ENCODE data around the gene IGF2BP2.
"Not testable (repeated sequence)": the region's sequence is repeated elsewhere in the genome, so short reads cannot be mapped to it uniquely, and the experiment has no call there.

IGF2BP2 gene

GRCh38 chr3:185825006-185825638 lies at the start of gene IGF2BP2:
TSS of gene IGF2BP2 (minus strand) at chr3:185825042. CDS start at chr3:185824960, 82 bp downstream.
- no peak for DNase-seq

- DNase-seq: no peak
Measured at GRCh38 chr3:185874119-185874518, 49.3 kb upstream of the IGF2BP2 start.

GRCh38 chr3:185867650-185868049 lies 42.8 kb upstream of the IGF2BP2 start:
- DNase-seq: no peak

- DNase-seq: no peak
Measured at GRCh38 chr3:185866995-185867394, 42.2 kb upstream of the IGF2BP2 start.

- DNase-seq: no peak
Measured at GRCh38 chr3:185866555-185866954, 41.7 kb upstream of the IGF2BP2 start.

GRCh38 chr3:185865247-185865646 lies 40.4 kb upstream of the IGF2BP2 start:
- no peak for DNase-seq

GRCh38 chr3:185864767-185865166 lies 39.9 kb upstream of the IGF2BP2 start:
- no peak for DNase-seq

- no peak for DNase-seq
Measured at GRCh38 chr3:185862920-185863319, 38.1 kb upstream of the IGF2BP2 start.

- DNase-seq: no peak
Measured at GRCh38 chr3:185859294-185859972, 34.6 kb upstream of the IGF2BP2 start.

GRCh38 chr3:185858502-185859225 lies 33.8 kb upstream of the IGF2BP2 start:
- no peak for DNase-seq

- DNase-seq: no peak
Measured at GRCh38 chr3:185857208-185857607, 32.4 kb upstream of the IGF2BP2 start.

GRCh38 chr3:185856652-185857051 lies 31.8 kb upstream of the IGF2BP2 start:
- DNase-seq: no peak

GRCh38 chr3:185853771-185854170 lies 28.9 kb upstream of the IGF2BP2 start:
- not testable (repeated sequence) for DNase-seq

- no peak for DNase-seq
Measured at GRCh38 chr3:185852635-185853034, 27.8 kb upstream of the IGF2BP2 start.

GRCh38 chr3:185851959-185852358 lies 27.1 kb upstream of the IGF2BP2 start:
- DNase-seq: no peak

GRCh38 chr3:185851046-185851445 lies 26.2 kb upstream of the IGF2BP2 start:
- no peak for DNase-seq

- no peak for DNase-seq
Measured at GRCh38 chr3:185847506-185847905, 22.7 kb upstream of the IGF2BP2 start.

- DNase-seq: no peak
Measured at GRCh38 chr3:185846037-185846436, 21.2 kb upstream of the IGF2BP2 start.

GRCh38 chr3:185844051-185844450 lies 19.2 kb upstream of the IGF2BP2 start:
- no peak for DNase-seq

- DNase-seq: no peak
Measured at GRCh38 chr3:185843635-185844034, 18.8 kb upstream of the IGF2BP2 start.

- DNase-seq: no peak
Measured at GRCh38 chr3:185843126-185843525, 18.3 kb upstream of the IGF2BP2 start.

- DNase-seq: no peak
Measured at GRCh38 chr3:185842241-185842640, 17.4 kb upstream of the IGF2BP2 start.

GRCh38 chr3:185838417-185838989 lies 13.7 kb upstream of the IGF2BP2 start:
- DNase-seq: not testable (repeated sequence)

- DNase-seq: no peak
Measured at GRCh38 chr3:185837414-185837813, 12.6 kb upstream of the IGF2BP2 start.

Measured in NCI-H2227 treated with DMSO at 0.1 percent for 48 hours (cell line).